RWPE2 (cell line): Measurements from ENCODE around the gene RNF112.

Experiments used
- ATAC-seq: fragments of 200-7000 bp; cut with Tn5 transposase; 3 replicates; pipeline ENCODE4 v1.9.1; 2021; ENCODE audit warnings: low read depth
- DNase-seq: peaks from one replicate; pipeline ENCODE4 v3.0.0-alpha.2; 2020; ENCODE audit warnings: low spot score
- H3K27ac ChIP-seq: fragments of 450-650 bp; 2 replicates; pipeline ENCODE4 v1.5.1; 2017; ENCODE audit warnings: mild to moderate bottlenecking; ENCODE audit not compliant: poor library complexity, severe bottlenecking
- H3K27me3 ChIP-seq: fragments of 250-450 bp; sonication (Bioruptor Pico); 2 replicates; pipeline ENCODE4 v1.5.1; 2021; ENCODE audit warnings: mild to moderate bottlenecking, moderate library complexity; ENCODE audit not compliant: insufficient read depth, poor library complexity, severe bottlenecking
- H3K36me3 ChIP-seq: fragments of 250-450 bp; sonication (Bioruptor Pico); 2 replicates; pipeline ENCODE4 v1.5.1; 2020; ENCODE audit warnings: low read depth, mild to moderate bottlenecking, moderate library complexity
- H3K4me1 ChIP-seq: fragments of 250-450 bp; sonication (Bioruptor Pico); 2 replicates; pipeline ENCODE4 v1.5.1; 2021; ENCODE audit warnings: mild to moderate bottlenecking, moderate library complexity; ENCODE audit not compliant: insufficient read depth, poor library complexity, severe bottlenecking
- H3K4me3 ChIP-seq: fragments of 250-450 bp; sonication (Bioruptor Pico); 2 replicates; pipeline ENCODE4 v1.5.1; 2021; ENCODE audit warnings: mild to moderate bottlenecking, moderate library complexity; ENCODE audit not compliant: severe bottlenecking
- H3K9me3 ChIP-seq: fragments of 250-450 bp; sonication (Bioruptor Pico); 2 replicates; pipeline ENCODE4 v1.5.1; 2021; ENCODE audit warnings: mild to moderate bottlenecking, moderate library complexity; ENCODE audit not compliant: severe bottlenecking
- TF ChIP-seq, protein P1 (sequence below): fragments of 450-650 bp; IDR thresholded peaks from one replicate; pipeline ENCODE4 v1.5.1; 2017; ENCODE audit warnings: mild to moderate bottlenecking, moderate library complexity; ENCODE audit not compliant: poor library complexity, severe bottlenecking

The RNF112 gene

DNA sequence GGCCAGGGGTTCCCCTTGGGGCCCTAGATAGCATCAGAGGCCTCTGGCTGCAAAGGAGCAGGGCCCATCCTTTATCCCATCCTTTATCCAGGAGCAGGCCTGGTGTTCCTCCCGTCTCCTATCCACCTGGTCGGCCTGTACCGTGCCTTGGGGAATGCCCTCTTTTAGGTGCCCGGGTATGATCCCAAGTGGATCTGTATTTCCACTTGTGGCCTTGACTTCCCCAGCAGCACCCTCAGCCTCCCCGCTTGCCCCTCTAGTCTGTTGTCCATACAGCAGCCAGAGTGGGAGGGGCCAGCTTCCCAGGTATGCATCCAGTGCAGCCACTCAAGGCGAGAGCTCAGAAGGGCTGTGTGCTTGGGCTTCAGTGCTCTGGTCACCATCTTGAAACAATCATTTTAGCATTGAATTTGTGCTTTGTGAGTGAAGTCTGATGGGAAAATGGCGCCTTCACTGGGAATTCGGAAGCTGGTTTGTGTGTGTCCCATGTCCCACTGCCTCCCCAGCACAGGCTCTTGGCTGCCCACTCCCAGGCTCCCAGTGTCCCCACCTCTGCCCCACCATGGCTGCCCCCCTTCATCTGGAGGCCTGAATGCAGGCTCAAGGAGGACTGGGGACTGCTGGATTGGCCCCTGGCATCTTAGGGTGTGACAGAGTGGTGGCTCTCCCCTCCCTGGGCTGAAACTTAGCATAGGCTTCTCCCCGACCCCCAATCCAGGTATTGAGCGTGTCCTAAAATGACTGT, 3.3 kb upstream of the RNF112 start:
- peaks cover 7% of the 10 kb centered on the region for H3K4me1 ChIP-seq
- no peaks in the 10 kb centered on the region for H3K27me3 ChIP-seq
- H3K9me3 ChIP-seq: no peaks in the 10 kb centered on the region
- DNase-seq (no peak), ATAC-seq (no peak)
- TF ChIP-seq, protein P1, sequence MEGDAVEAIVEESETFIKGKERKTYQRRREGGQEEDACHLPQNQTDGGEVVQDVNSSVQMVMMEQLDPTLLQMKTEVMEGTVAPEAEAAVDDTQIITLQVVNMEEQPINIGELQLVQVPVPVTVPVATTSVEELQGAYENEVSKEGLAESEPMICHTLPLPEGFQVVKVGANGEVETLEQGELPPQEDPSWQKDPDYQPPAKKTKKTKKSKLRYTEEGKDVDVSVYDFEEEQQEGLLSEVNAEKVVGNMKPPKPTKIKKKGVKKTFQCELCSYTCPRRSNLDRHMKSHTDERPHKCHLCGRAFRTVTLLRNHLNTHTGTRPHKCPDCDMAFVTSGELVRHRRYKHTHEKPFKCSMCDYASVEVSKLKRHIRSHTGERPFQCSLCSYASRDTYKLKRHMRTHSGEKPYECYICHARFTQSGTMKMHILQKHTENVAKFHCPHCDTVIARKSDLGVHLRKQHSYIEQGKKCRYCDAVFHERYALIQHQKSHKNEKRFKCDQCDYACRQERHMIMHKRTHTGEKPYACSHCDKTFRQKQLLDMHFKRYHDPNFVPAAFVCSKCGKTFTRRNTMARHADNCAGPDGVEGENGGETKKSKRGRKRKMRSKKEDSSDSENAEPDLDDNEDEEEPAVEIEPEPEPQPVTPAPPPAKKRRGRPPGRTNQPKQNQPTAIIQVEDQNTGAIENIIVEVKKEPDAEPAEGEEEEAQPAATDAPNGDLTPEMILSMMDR: no peak
- H3K36me3 ChIP-seq: no peaks in the 10 kb centered on the region
- no peak overlapping the region for H3K4me3 ChIP-seq
- H3K27ac ChIP-seq: no peak overlapping the region

DNA sequence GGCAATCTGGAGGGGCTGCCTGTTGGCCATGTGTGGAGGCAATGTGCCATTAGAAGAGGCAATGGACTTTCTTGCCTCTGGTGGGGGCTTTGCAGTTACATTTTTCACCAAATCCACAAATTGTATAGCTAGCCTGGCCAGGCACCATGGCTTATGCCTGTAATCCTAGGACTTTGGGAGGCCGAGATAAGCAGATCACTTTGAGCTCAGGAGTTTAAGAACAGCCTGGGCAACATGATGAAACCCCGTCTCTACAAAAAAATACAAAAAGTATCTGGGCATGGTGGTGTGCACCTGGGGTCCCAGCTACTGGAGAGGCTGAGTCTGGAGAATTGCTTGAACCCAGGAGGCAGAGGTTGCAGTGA, 2.7 kb upstream of the RNF112 start:
- ATAC-seq: no peak
- no peak for DNase-seq

DNA sequence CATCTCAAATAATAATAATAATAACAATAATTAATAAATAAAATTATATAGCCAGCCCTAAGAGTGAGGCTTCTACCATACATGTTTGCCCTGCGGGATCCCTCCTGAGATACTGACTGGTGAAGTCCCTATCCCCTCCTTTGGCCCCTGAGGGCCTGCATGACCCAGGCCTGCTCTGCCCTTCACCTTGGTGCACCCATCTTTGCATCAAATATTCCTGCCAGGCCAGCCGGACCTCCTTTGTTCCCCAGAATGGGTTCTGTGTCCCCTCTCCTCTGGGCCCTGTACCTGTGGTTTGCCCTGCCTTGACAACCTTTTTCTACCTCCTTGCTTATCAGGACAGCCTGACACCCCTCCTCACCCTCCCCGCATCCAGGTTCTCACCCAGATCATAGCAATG, 2.0 kb upstream of the RNF112 start:
- Histone ChIP-seq H3K27me3 (no peaks in the 10 kb centered on the region), H3K4me1 (peaks cover 7% of the 10 kb centered on the region), H3K36me3 (no peaks in the 10 kb centered on the region), H3K9me3 (no peaks in the 10 kb centered on the region), H3K4me3 (no peak overlapping the region), H3K27ac (no peak overlapping the region)
- ATAC-seq (no peak; the same call in 2 of the 3 replicates), DNase-seq (no peak)
- TF ChIP-seq, protein P1: no peak

More for the DNA sequence above, 2.7 kb upstream of the RNF112 start:
- TF ChIP-seq, protein P1: no peak
- no peaks in the 10 kb centered on the region for H3K36me3 ChIP-seq
- H3K4me3 ChIP-seq: no peak overlapping the region
- H3K9me3 ChIP-seq: no peaks in the 10 kb centered on the region
- H3K27ac ChIP-seq: no peak overlapping the region
- no peaks in the 10 kb centered on the region for H3K27me3 ChIP-seq
- peaks cover 7% of the 10 kb centered on the region for H3K4me1 ChIP-seq

DNA sequence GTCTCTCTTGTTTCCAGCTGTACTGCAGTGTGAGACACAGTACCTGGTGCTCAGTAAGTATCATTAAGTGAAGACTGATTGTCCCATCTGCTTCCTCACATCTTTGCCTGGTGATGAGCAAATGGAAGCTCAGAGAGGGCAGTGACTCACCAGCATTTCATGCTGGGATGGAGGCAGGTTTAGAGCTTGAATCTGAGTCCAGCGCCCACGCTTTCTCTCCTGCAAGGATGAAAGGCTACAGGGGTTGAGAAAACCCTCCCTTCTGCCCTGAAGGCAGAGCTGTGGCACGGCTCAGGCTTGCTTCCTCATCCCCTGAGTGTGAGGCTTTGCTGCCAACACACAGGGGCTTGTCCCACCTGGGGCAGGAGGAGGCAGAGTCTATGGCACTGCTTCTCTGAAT, 1.5 kb upstream of the RNF112 start:
- Histone ChIP-seq H3K4me3 (no peak overlapping the region), H3K36me3 (no peaks in the 10 kb centered on the region), H3K27me3 (no peaks in the 10 kb centered on the region), H3K27ac (no peak overlapping the region), H3K9me3 (no peaks in the 10 kb centered on the region), H3K4me1 (peaks cover 7% of the 10 kb centered on the region)
- DNase-seq (no peak), ATAC-seq (peak; percentile 85)
- TF ChIP-seq, protein P1: no peak

DNA sequence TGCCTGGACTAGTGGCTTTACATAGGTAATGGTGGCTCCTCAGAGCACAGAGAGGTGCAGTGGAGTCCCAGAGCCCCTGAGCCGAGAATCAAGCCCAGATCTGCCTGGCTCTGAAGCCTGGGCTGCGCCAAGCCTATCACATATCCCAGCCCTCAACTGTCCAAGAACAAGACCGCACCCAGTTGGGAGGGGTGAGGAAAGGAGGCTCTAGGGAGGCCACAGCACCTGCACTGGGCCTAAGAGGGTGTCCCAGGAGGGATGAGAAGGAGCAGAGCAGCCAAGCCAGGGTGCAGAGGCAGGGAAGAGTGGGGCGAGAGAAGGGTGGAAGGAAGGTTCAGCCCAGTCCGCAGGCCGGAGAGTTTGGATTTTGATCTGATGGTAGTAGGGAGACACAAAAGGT, 941 bp upstream of the RNF112 start:
- H3K27me3 ChIP-seq: no peaks in the 10 kb centered on the region
- DNase-seq: no peak
- H3K36me3 ChIP-seq: no peaks in the 10 kb centered on the region
- TF ChIP-seq, protein P1: no peak
- no peak overlapping the region for H3K4me3 ChIP-seq
- ATAC-seq: no peak
- peaks cover 7% of the 10 kb centered on the region for H3K4me1 ChIP-seq
- no peak overlapping the region for H3K27ac ChIP-seq
- no peaks in the 10 kb centered on the region for H3K9me3 ChIP-seq
